ENCODE data around the gene MEN1.

GRCh38 chr11:64849598-64850356 lies 39.4 kb upstream of the MEN1 start:
- TF ChIP-seq CTCF (conservative IDR thresholded peaks at IDR 0.05; ENCODE audit: low read depth, low read length) (no peak), EZH2phosphoT487 (IDR thresholded peaks at IDR 0.05; ENCODE audit: borderline replicate concordance, low read length) (no peak), EZH2 (IDR thresholded peaks at IDR 0.05; ENCODE audit: low read length, unreplicated experiment) (no peak)
